ENCODE results near the gene UGT1A4.
"Not testable (repeated sequence)": the region's sequence is repeated elsewhere in the genome, so short reads cannot be mapped to it uniquely, and the experiment has no call there.

Gene UGT1A4

DNA sequence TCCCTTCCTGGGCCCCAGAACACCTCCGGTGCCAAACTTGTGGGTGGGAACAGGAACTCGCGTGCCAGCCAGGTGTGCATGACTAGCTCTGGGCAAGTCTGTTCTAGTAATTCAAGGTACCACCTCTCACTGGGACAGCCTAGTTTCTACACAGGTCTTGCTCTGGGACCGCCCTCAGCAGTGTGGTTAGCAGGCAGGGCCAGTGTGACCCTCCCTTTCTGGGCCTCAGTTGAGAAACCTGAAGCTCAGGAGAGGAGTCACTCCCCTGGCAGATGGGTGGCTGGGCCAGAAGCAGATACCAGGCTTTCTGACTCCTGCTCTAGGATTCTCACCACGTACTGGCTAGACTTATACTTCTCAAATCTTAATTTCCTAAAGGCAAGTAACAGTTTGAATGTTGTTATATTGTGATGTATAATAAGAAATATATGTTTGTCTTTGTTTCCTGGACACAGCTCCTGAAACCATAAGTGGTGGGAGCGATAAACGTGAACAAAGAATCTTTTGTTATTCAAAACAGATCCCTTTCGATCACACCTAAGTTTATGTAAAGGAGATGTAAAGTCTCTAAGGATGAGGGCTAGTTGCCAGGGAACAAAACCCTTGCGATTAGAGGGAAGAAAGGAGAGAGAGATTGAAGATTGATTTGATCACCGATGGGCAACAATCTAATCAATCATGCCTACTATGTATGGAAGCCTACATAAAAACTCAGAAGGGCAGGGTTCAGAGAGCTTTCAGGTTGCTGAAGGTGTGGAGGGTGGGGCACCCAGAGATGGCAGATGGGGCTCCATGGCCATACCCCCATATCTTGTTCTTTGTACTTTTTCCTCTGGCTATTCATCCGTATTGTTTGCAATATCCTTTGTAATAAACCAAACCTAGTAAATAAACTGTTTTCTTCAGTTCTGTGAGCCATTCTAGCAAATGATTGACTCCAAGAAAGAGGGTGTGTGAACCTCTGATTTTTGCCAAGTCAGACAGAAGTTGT, 26.8 kb upstream of the UGT1A4 start:
- ATAC-seq (no peak), DNase-seq (no peak)
- Mint-ChIP-seq H3K4me1 (no peaks in the 10 kb centered on the region), H3K27me3 (peaks cover 7% of the 10 kb centered on the region), H3K4me3 (no peak overlapping the region), H3K27ac (no peak overlapping the region), H3K9me3 (no peaks in the 10 kb centered on the region)

DNA sequence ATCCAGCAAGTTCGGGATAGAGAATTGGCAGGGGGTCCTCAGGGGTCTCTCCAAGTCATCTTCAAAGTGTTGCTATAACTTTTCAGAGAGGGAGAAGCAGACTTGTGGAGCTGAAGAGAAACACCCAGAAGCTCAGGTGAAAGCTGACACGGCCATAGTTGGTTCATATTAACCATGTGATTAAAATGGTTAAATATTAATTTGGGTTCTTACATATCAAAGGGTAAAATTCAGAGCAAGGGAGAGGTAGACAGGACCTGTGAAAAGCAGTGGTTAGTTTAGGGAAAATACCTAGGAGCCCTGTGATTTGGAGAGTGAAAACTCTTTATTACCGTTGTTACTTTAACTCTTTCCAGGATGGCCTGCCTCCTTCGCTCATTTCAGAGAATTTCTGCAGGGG, 25.9 kb upstream of the UGT1A4 start, which contains the start of gene UGT1A6:
Gene UGT1A6 (plus strand): TSS at position 243 of the 400 bp plus-strand sequence. CDS start 115 bp downstream, at position 358.
- H3K9me3 Mint-ChIP-seq: no peaks in the 10 kb centered on the region
- H3K27ac Mint-ChIP-seq: no peak within 1 kb of the TSS
- H3K4me1 Mint-ChIP-seq: no peaks in the 10 kb centered on the region
- peaks cover 7% of the 10 kb centered on the region for H3K27me3 Mint-ChIP-seq
- DNase-seq: no peak
- H3K4me3 Mint-ChIP-seq: no peak within 1 kb of the TSS
- no peak for ATAC-seq

DNA sequence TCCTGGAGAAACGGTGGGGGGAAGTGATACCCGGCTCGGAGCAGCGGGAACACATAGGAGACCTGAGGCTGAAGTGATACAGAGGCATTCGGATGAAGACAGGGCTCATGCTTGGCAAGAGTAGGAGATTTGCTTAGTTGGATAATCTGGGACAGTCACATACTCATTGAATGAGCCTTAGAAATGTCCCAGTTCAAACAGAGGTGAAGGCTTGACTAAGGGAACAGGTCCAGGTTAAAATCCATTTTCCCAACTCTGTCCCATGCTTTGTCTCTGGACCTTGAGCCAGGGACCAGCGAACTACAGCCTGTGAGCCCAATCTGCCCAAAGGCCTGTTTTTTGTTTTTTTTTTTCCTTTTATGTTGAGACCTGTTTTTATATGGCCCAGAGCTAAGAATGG, 24.6 kb upstream of the UGT1A4 start:
- H3K27me3 Mint-ChIP-seq: peaks cover 7% of the 10 kb centered on the region
- H3K27ac Mint-ChIP-seq: no peak overlapping the region
- no peaks in the 10 kb centered on the region for H3K4me1 Mint-ChIP-seq
- ATAC-seq (no peak), DNase-seq (no peak)
- no peaks in the 10 kb centered on the region for H3K9me3 Mint-ChIP-seq
- H3K4me3 Mint-ChIP-seq: no peak overlapping the region

DNA sequence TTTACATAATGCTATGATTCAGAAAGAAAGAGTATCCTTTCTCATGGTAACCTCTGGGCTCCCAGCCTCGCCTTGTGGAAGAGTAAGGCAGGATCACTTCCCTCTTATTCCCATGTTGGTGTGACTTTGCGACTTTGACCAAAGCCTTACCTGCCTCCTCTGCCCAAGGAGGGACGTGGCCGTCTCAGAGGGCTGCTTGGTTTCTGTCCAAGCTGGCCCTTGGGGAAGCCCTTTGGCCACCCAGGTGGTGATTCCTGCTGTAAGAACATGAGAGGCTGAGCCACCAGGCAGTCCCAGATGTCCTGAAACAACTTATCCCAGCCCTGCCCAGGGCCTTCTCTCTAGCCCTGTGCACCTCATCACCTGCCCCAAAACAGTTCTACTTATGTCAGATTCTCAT, 19.8 kb upstream of the UGT1A4 start:
- no peak for ATAC-seq

DNA sequence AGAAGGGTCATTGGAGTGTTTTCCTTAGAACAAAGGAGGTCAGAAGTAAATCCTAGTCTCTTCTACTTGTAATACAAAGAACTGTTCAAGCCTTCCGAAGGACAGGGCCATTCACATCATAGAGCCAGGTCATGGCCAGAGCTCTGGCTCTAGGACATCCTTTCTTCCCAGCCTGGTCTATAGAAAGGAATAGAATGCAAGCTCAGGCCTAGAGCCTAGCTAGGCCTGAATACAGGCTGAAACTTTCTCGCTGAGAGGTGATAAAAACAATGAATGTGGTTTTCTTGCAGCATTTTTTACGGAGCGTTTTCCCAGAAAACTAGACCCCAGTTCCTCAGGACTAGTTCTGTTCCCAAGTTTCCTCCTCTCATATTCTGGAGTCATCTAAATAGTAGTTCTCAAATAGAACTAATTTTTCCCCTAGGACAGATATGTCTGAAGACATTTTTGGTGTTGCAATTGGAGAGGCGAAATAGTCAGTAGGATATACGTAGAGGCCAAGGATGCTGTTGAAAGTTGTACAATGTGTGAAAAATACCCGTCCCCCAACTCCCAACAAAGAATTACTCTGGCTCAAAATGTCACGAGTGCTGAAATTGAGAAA, 19.0 kb upstream of the UGT1A4 start:
- no peak overlapping the region for H3K27ac Mint-ChIP-seq
- ATAC-seq: no peak
- peaks cover 0 to 8% of the 10 kb centered on the region in 2 donors for H3K9me3 Mint-ChIP-seq
- DNase-seq: no peak
- no peaks in the 10 kb centered on the region for H3K4me1 Mint-ChIP-seq
- no peak overlapping the region for H3K4me3 Mint-ChIP-seq
- no peaks in the 10 kb centered on the region for H3K27me3 Mint-ChIP-seq

More for the DNA sequence above, 19.8 kb upstream of the UGT1A4 start:
- DNase-seq: no peak
- Mint-ChIP-seq H3K4me3 (no peak overlapping the region), H3K9me3 (peaks cover 0 to 5% of the 10 kb centered on the region in 2 donors), H3K4me1 (no peaks in the 10 kb centered on the region), H3K27me3 (peaks cover 3% of the 10 kb centered on the region), H3K27ac (no peak overlapping the region)

DNA sequence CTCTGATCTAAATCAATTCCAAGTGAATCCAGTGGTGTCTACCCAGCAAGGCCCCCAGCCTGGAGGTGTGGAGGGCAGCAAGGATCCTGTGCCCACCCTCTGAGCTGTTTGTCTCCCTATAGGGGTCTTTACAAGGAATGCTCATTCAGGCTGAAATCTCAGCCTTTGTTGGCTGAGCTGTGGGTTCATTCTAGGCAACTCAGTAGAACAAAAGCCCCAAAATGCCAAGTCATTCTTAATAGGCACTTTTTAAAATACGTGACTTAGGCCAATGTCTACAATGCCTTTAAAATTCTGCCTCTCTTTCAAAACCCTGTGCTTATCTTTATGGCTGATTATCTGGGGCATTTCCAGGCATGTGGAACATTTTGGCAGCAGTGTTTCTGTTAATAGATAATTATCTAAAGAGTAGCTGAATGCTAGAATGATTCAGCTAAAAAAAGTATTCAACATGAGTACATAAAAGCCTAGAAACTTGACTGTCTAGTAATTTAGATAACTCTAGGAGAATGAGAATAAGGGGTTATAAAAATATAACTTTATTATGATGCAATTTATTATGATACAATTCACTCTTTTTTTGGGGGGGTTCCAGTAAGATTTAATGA, 18.4 kb upstream of the UGT1A4 start:
- ATAC-seq: no peak
- Mint-ChIP-seq H3K9me3 (peaks cover 0 to 8% of the 10 kb centered on the region in 2 donors), H3K4me1 (no peaks in the 10 kb centered on the region), H3K4me3 (no peak overlapping the region), H3K27ac (no peak overlapping the region), H3K27me3 (no peaks in the 10 kb centered on the region)
- DNase-seq: no peak

DNA sequence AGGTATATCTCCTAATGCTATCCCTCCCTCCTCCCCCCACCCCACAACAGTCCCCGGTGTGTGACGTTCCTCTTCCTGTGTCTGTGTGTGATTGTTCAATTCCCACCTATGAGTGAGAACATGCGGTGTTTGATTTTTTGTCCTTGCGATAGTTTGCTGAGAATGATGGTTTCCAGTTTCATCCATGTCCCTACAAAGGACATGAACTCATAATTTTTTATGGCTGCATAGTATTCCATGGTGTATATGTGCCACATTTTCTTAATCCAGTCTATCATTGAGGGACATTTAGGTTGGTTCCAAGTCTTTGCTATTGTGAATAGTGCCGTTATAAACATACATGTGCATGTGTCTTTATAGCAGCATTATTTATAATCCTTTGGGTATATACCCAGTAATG, 17.7 kb upstream of the UGT1A4 start:
- not testable (repeated sequence) for H3K27ac Mint-ChIP-seq, H3K4me1 Mint-ChIP-seq, ATAC-seq, H3K4me3 Mint-ChIP-seq, H3K9me3 Mint-ChIP-seq, DNase-seq, H3K27me3 Mint-ChIP-seq

DNA sequence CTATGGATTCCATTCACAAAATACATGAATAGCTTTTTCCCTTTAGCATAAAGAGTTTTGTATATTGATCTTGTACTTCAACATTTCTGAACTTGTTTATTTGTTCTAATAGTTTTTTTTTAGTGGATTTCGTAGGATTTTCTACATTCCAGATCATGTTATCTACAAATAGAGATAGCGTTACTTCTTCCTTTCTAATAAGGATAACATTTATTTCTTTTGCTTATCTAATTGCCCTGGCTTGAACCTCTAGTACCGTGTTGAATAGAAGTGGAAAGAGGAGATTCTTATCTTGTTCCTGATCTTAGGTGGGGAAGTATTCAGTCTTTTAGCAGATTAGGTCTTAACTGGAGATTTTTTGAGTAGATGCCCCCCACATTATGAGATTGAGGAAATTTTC, 16.3 kb upstream of the UGT1A4 start:
- Mint-ChIP-seq H3K4me1 (no peaks in the 10 kb centered on the region), H3K9me3 (peaks cover 0 to 8% of the 10 kb centered on the region in 2 donors), H3K27ac (no peak overlapping the region), H3K4me3 (no peak overlapping the region), H3K27me3 (no peaks in the 10 kb centered on the region)
- ATAC-seq (no peak), DNase-seq (no peak)

DNA sequence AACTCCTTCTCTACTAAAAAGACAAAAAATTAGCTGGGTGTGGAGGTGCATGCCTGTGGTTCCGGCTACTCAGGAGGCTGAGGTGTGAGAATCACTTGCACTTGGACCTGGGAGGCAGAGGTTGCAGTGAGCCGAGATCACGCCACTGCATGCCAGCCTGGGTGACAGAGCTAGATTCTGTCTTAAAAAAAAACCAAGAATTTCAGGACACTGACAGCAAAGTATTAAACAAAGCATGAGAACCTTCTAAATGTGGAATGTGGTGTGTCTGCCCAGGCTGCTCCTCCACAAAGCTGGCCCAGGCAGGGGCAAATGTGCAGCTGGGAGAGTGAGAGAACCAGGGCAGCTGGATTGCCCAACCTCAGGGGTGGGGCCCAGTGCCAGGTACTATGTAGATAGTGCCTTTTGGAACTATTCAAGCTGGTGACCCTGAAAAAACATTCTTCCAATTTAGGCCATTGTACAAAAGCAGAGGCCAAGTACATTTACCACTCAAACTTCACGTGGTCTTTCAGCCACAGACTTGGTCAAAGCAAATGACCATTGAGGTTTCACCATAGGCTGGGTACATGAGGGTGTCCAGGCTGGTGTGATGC, 12.5 kb upstream of the UGT1A4 start:
- H3K27me3 Mint-ChIP-seq: peaks cover under 1% of the 10 kb centered on the region
- no peak overlapping the region for H3K4me3 Mint-ChIP-seq
- ATAC-seq (no peak), DNase-seq (no peak)
- H3K9me3 Mint-ChIP-seq: peaks cover 0 to 8% of the 10 kb centered on the region in 2 donors
- no peaks in the 10 kb centered on the region for H3K4me1 Mint-ChIP-seq
- no peak overlapping the region for H3K27ac Mint-ChIP-seq

DNA sequence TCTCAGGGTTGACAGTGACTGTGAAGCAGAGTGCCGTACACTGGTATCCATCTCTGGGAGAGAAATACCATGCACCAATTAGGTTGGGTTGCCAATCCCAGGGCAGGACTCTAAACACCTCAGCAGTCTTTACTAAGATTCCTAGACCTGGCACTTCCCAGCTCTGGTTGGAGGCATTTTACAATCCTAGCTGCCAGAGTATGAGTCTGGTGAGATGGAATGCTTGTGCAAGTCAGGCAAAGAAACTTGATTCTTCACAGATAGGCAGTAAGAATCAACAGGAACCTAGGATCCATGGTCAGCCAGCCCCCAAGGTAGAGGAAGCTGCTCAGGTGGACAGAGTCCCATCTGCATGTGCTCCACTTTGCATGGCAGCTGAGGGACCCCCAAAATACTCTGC, 11.8 kb upstream of the UGT1A4 start:
- Mint-ChIP-seq H3K27ac (no peak overlapping the region), H3K9me3 (peaks cover 0 to 8% of the 10 kb centered on the region in 2 donors), H3K4me3 (no peak overlapping the region), H3K27me3 (peaks cover 7% of the 10 kb centered on the region), H3K4me1 (peaks cover 4% of the 10 kb centered on the region)
- no peak for DNase-seq
- ATAC-seq: no peak

DNA sequence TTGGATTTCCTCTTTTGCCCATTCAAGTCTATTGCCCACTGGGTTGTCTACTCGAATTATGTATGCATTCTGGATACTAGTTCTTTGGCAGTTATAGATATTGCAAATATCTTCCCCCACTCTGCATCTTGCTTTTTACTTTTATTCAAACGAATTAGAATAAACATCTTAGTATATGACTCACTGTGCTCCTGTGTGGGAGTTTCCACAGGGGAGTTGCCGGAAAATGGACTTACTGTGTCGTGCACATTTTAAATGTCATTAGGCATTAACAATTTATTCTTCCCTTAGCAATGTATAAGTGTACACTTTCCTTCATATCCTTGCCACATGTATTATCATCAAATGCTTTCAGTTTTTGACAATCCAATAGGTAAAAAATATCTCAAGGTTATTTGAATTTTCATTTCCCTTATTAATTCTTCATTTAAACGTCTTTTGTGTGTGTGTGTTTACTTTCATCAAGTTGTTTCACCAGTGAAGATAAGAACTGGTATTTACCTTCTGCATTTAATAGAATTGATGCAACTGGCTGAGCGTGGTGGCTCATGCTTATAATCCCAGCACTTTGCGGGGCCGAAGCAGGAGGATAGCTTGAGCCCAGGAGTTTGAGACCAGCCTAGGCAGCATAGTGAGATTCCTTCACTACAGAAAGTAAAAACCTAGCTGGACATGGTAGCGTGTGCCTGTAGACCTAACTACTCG, 10.4 kb upstream of the UGT1A4 start:
- H3K9me3 Mint-ChIP-seq: peaks cover 0 to 7% of the 10 kb centered on the region in 2 donors
- H3K27me3 Mint-ChIP-seq: peaks cover 21% of the 10 kb centered on the region
- no peak overlapping the region for H3K27ac Mint-ChIP-seq
- peaks cover 12% of the 10 kb centered on the region for H3K4me1 Mint-ChIP-seq
- DNase-seq (no peak), ATAC-seq (no peak)
- no peak overlapping the region for H3K4me3 Mint-ChIP-seq

DNA sequence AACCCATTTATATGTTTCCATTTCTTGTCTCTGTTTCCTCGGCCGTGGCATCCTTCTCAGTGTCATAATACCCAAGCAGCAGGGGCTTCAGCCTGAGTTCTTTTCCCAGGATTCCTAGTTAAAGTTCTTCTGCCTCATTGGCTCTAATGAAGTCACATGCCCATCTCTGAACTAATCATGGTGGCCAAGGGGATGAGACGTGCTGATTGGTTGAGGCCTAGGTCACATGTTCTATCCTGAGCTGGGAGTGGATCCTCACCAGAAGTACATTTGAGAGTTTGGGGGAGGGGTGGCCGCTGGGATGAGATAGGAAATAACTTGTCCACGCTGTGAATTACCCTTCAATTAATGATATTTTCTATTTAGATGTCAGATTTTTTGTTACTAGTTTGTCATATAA, 9.6 kb upstream of the UGT1A4 start:
- Mint-ChIP-seq H3K27me3 (peaks cover 30% of the 10 kb centered on the region), H3K27ac (no peak overlapping the region), H3K4me1 (peaks cover 20% of the 10 kb centered on the region), H3K4me3 (no peak overlapping the region), H3K9me3 (peaks cover 0 to 3% of the 10 kb centered on the region in 2 donors)
- DNase-seq (no peak), ATAC-seq (no peak)

DNA sequence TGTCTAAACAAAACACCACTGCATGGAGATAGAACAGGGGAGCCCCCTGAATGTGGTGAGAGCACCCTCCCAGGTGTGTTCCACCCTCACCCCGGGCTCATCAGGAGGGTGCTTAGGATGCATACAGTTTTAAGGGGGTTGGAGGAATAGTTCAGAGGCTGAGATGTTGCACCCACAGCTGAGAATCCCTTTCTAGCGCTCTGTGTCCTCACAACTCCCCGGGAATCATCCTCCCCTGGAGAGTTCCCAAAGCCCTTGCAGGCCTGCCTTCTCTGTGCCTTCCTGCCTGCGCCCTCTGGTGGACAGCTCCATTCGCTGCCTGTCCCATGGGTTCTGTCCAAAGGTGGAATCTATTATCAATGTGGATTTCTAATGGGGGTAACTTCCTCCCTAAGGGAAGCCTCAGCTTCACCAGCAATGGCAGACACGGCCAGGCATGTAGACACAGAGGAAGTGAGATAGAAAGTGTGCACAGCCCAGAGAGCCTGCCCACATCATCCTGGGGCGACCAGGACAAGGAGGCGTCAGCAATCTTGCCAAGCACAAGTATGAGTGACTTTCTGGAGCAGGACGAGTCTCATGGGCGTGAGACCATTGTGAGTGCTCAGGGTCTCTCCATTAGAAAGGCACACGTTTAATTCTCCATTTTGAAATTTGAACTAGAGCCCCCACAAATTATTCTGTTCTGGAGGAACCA, 7.1 kb upstream of the UGT1A4 start:
- Mint-ChIP-seq H3K4me3 (no peak overlapping the region), H3K27me3 (peaks cover 33% of the 10 kb centered on the region), H3K27ac (no peak overlapping the region), H3K4me1 (peaks cover 24% of the 10 kb centered on the region), H3K9me3 (no peaks in the 10 kb centered on the region)
- DNase-seq (peak; percentile 59 to 64), ATAC-seq (peak; percentile 80)

DNA sequence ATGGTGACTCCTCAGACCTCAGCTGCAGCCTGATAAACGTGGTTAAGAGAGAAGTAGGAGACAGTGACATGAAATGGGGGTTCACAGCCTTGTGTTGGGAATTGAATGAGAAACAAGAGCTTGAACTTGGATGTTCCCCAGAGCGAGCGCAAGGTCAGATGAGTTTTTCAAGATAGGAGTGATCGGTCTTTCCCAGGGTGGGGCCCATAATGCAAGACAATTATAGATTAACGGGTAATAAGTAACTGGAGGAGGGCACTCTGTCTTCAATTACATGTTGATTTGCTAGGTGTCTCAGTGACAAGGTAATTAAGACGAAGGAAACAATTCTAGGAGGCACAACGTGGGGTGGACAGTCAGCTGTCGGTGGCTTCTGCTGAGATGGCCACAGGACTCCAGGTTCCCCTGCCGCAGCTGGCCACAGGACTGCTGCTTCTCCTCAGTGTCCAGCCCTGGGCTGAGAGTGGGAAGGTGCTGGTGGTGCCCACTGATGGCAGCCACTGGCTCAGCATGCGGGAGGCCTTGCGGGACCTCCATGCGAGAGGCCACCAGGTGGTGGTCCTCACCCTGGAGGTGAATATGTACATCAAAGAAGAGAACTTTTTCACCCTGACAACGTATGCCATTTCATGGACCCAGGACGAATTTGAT, 5.8 kb upstream of the UGT1A4 start, which contains the start of gene UGT1A5:
Gene UGT1A5 (plus strand): TSS at position 297 of the 651 bp plus-strand sequence. CDS start 85 bp downstream, at position 382.
- H3K27ac Mint-ChIP-seq: no peak within 1 kb of the TSS

More for the DNA sequence above, 5.8 kb upstream of the UGT1A4 start, which contains the start of gene UGT1A5:
- Mint-ChIP-seq H3K4me3 (no peak within 1 kb of the TSS), H3K9me3 (no peaks in the 10 kb centered on the region), H3K4me1 (peaks cover 24% of the 10 kb centered on the region), H3K27me3 (peaks cover 46% of the 10 kb centered on the region)
- ATAC-seq (no peak), DNase-seq (no peak)

Data from stimulated activated naive CD8-positive, alpha-beta T cell treated with anti-CD3 and anti-CD28 coated beads, Interleukin-15, amount 100 ng/mL, for 72 hours (primary cell).